GM19328 (cell line): ENCODE results near the gene SHB.
"Not testable (repeated sequence)": the region's sequence is repeated elsewhere in the genome, so short reads cannot be mapped to it uniquely, and the experiment has no call there.

ENCODE experiments used
- ATAC-seq: cut with Tn5 transposase; IDR thresholded peaks from one replicate; pipeline ENCODE4 v1.9.1; 2021; ENCODE audit warnings: mild to moderate bottlenecking, moderate library complexity; ENCODE audit not compliant: unreplicated experiment

Gene SHB

GRCh38 chr9:37909836-37910235 is 159.2 kb downstream of the SHB start:
- not testable (repeated sequence) for ATAC-seq

GRCh38 chr9:37909326-37909725 is 159.7 kb downstream of the SHB start:
- ATAC-seq, result no peak

- ATAC-seq, result no peak
Observed at GRCh38 chr9:37908698-37909186, 160.3 kb downstream of the SHB start.

GRCh38 chr9:37908283-37908682 is 160.7 kb downstream of the SHB start:
- ATAC-seq, result no peak

GRCh38 chr9:37906312-37907239 is 162.5 kb downstream of the SHB start:
- no peak for ATAC-seq

GRCh38 chr9:37905776-37906175 is 163.3 kb downstream of the SHB start:
- ATAC-seq, result no peak

- ATAC-seq, result no peak
Observed at GRCh38 chr9:37905131-37905505, 163.9 kb downstream of the SHB start.

- ATAC-seq, result no peak
Observed at GRCh38 chr9:37904445-37905130, 164.4 kb downstream of the SHB start.

GRCh38 chr9:37903647-37904444 is 165.2 kb downstream of the SHB start, which contains the start of gene SLC25A51:
TSS of gene SLC25A51 (minus strand) at chr9:37904127. CDS start at chr9:37888550, 15,577 bp downstream.
- peak; percentile 81 for ATAC-seq

- no peak for ATAC-seq
Observed at GRCh38 chr9:37902796-37903646, 166.0 kb downstream of the SHB start.

GRCh38 chr9:37902131-37902530 is 166.9 kb downstream of the SHB start:
- ATAC-seq, result no peak

GRCh38 chr9:37899041-37899440 is 170.0 kb downstream of the SHB start:
- no peak for ATAC-seq

- ATAC-seq, result no peak
Observed at GRCh38 chr9:37897665-37898064, 171.4 kb downstream of the SHB start.

GRCh38 chr9:37892063-37892462 is 177.0 kb downstream of the SHB start:
- no peak for ATAC-seq

GRCh38 chr9:37891042-37891441 is 178.0 kb downstream of the SHB start:
- ATAC-seq, result not testable (repeated sequence)

- ATAC-seq, result no peak
Observed at GRCh38 chr9:37889536-37889935, 179.5 kb downstream of the SHB start.

GRCh38 chr9:37887977-37888583 is 180.9 kb downstream of the SHB start:
- ATAC-seq, result not testable (repeated sequence)

- no peak for ATAC-seq
Observed at GRCh38 chr9:37880916-37881479, 188.0 kb downstream of the SHB start.

GRCh38 chr9:37876376-37876775 is 192.7 kb downstream of the SHB start:
- no peak for ATAC-seq
